CD14-positive monocyte (primary cell): ENCODE results near the gene ME3. TPM values are rescaled to one million over a fixed set of nuclear protein-coding genes. Genes with fewer than 3 reads are reported as not detected.

Source experiments
- DNase-seq, 3 donors: peaks; one replicate each; pipeline ENCODE4 v3.0.0-alpha.2; 2011 to 2022
- H2AFZ ChIP-seq: 2 replicates; pipeline ENCODE4 v1.6.0; 2012; ENCODE audit warnings: mild to moderate bottlenecking, low read depth, low read length, inconsistent platforms; ENCODE audit not compliant: insufficient read depth, poor library complexity, severe bottlenecking
- H3K27ac ChIP-seq, 2 donors: 1 replicate in 1 of 2; 2 replicates in 1 of 2; pipeline ENCODE4 v1.5.1; 2012 to 2013; ENCODE audit warnings: low read length in 2 of 2, control low read depth in 1 of 2, inconsistent platforms in 1 of 2, low read depth in 1 of 2, mild to moderate bottlenecking in 1 of 2
- H3K27me3 ChIP-seq, 2 donors: one replicate each; pipeline versions ENCODE4 v1.6.0 to v1.6.1; 2011 to 2013; ENCODE audit warnings: low read length in 2 of 2; ENCODE audit not compliant: control insufficient read depth in 2 of 2, insufficient read depth in 2 of 2
- H3K36me3 ChIP-seq, 2 donors: replicated peaks in 1 of 2; 1 replicate in 1 of 2; 2 replicates in 1 of 2; pipeline versions ENCODE4 v1.5.1 to v1.6.1; 2012 to 2013; ENCODE audit warnings: low read length in 2 of 2, control low read depth in 1 of 2, inconsistent platforms in 1 of 2, mild to moderate bottlenecking in 1 of 2; ENCODE audit not compliant: insufficient read depth in 2 of 2, control insufficient read depth in 1 of 2
- H3K4me1 ChIP-seq, 2 donors: 1 replicate in 1 of 2; 2 replicates in 1 of 2; pipeline versions ENCODE4 v1.5.1 to v1.6.1; 2012 to 2013; ENCODE audit warnings: low read length in 2 of 2, control low read depth in 1 of 2, inconsistent platforms in 1 of 2, mild to moderate bottlenecking in 1 of 2, moderate library complexity in 1 of 2; ENCODE audit not compliant: insufficient read depth in 2 of 2, control insufficient read depth in 1 of 2
- H3K4me2 ChIP-seq: replicated peaks from 2 replicates; pipeline ENCODE3; 2012; ENCODE audit warnings: low read length, moderate library complexity, mild to moderate bottlenecking; ENCODE audit not compliant: poor library complexity, severe bottlenecking; ENCODE audit errors: extremely low read depth
- H3K4me3 ChIP-seq, 3 experiments: fragments of 200-600 bp in 1 of 3; sonication (generic) in 1 of 3; replicated peaks in 1 of 3; 1 replicate in 2 of 3; 2 replicates in 1 of 3; pipeline ENCODE4 v1.5.1; 2011 to 2013; ENCODE audit warnings: low read length in 3 of 3, mild to moderate bottlenecking in 3 of 3, control low read depth in 2 of 3, low read depth in 2 of 3, inconsistent platforms in 1 of 3, moderate library complexity in 1 of 3
- H3K79me2 ChIP-seq: 2 replicates; pipeline ENCODE4 v1.6.0; 2012; ENCODE audit warnings: mild to moderate bottlenecking, control low read depth, inconsistent platforms, low read length, moderate library complexity; ENCODE audit not compliant: insufficient read depth
- H3K9ac ChIP-seq: 2 replicates; pipeline ENCODE4 v1.6.0; 2017; ENCODE audit warnings: low read length, mild to moderate bottlenecking; ENCODE audit not compliant: insufficient read depth, poor library complexity, severe bottlenecking
- H3K9me3 ChIP-seq, 2 donors: replicated peaks in 1 of 2; 1 replicate in 1 of 2; 2 replicates in 1 of 2; pipeline versions ENCODE4 v1.5.1 to v1.6.1; 2012 to 2013; ENCODE audit warnings: low read length in 2 of 2, control low read depth in 1 of 2; ENCODE audit not compliant: control insufficient read depth in 1 of 2, insufficient read depth in 1 of 2
- H4K20me1 ChIP-seq: 2 replicates; pipeline ENCODE4 v1.6.0; 2012; ENCODE audit warnings: mild to moderate bottlenecking, low read length, control low read depth, moderate library complexity; ENCODE audit not compliant: insufficient read depth
- H3K27ac Mint-ChIP-seq, 7 donors: one replicate each; pipeline ENCODE4 v1.8.0; 2020; ENCODE audit warnings: mild to moderate bottlenecking in 7 of 7, mixed read lengths in 7 of 7, moderate library complexity in 6 of 7, inconsistent platforms in 2 of 7
- H3K27me3 Mint-ChIP-seq, 3 donors: one replicate each; pipeline ENCODE4 v1.8.0; 2021 to 2022; ENCODE audit warnings: low read depth in 3 of 3, mild to moderate bottlenecking in 3 of 3, mixed read lengths in 3 of 3, moderate library complexity in 3 of 3, inconsistent platforms in 1 of 3
- H3K36me3 Mint-ChIP-seq, 2 donors: one replicate each; pipeline ENCODE4 v1.8.0; 2020; ENCODE audit warnings: mixed read lengths in 2 of 2, inconsistent platforms in 1 of 2, mild to moderate bottlenecking in 1 of 2
- H3K4me1 Mint-ChIP-seq: one replicate; pipeline ENCODE4 v1.8.0; 2020; ENCODE audit warnings: mild to moderate bottlenecking, mixed read lengths
- H3K4me3 Mint-ChIP-seq, 2 donors: one replicate each; pipeline ENCODE4 v1.8.0; 2020; ENCODE audit warnings: mild to moderate bottlenecking in 2 of 2, mixed read lengths in 2 of 2, moderate library complexity in 1 of 2
- H3K9me3 Mint-ChIP-seq, 7 donors: one replicate each; pipeline ENCODE4 v1.8.0; 2020 to 2022; ENCODE audit warnings: mixed read lengths in 7 of 7, mild to moderate bottlenecking in 6 of 7, moderate library complexity in 6 of 7, inconsistent platforms in 2 of 7
- CTCF ChIP-seq: fragments of 200-600 bp; IDR thresholded peaks from one replicate; pipeline ENCODE4 v1.8.0; 2022; ENCODE audit warnings: antibody characterized with exemption, mild to moderate bottlenecking
- WGBS: methylation state at CpG from one replicate; pipeline ENCODE4 v1.1.5; 2013; ENCODE audit warnings: missing lambda C conversion rate; ENCODE audit not compliant: insufficient coverage; 5-methylcytosine and 5-hydroxymethylcytosine counted together
- intact Hi-C, 2 donors: fragments of 100-400 bp; cut with micrococcal nuclease; formaldehyde crosslinking; loops; one replicate each; pipeline versions ENCODE4 v1.15.0 to v1.15.1; 2023
- polyA plus RNA-seq, 3 donors: library from polyadenylated mRNA; depleted of rRNA in 1 of 3; unstranded in 2 of 3; stranded (reverse) in 1 of 3; fragments of 300-500 nt in 2 of 3; fragments of >200 nt in 1 of 3; fragmentation: Illumina TruSeq in 2 of 3; gene quantifications; 1 replicate in 2 of 3; 2 replicates in 1 of 3; pipeline ENCODE4 v1.2.3, GENCODE V29; 2012 to 2021

ME3 gene
- polyA plus RNA-seq, 3 donors = 0.31 to 3.0 (median 0.42) TPM

DNA sequence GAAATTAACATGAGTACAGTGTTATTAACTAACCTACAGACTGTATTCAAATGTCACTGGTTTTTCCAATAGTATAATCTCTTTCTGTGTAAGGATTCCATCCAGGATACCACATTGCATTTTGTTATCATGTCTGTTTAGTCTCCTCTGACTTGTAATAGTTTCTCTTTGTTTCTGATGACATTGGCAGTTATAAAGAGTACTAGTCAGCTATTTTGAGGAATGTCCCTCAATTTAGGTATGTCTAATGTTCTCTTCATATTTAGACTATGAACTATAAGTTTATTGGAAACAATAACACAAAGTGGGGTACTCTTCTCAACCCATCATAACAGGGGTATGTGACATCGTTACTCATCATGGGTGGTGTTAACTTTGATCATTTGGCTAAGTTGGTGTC is 20.3 kb upstream of the ME3 start:
- no peak overlapping the region for H3K4me3 Mint-ChIP-seq

DNA sequence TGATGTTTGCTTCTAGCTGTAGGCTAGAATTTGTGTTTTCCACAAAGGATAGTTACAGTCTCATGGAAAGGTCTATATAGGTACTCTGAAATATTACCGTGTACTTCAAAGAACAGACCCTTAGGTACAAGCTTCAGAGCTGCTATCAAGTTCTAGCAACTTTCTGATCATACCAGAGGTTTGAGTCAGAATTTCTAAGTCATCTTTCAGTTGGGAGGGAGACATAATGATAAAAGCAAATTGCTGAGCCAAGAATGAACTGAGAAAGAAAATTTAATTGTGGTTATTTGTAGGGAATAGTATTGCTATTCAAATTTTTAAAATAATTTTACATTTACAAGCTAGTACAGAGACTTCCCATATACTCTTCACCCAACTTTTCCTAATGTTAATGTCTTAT is 19.9 kb upstream of the ME3 start:
- peaks cover 0 to 2% (median 0%) of the 10 kb centered on the region in 3 donors for H3K27me3 Mint-ChIP-seq

More for the DNA sequence above, 20.3 kb upstream of the ME3 start:
- peaks cover 6 to 16% of the 10 kb centered on the region in 2 donors for H3K4me1 ChIP-seq
- no peaks in the 10 kb centered on the region for H4K20me1 ChIP-seq
- TF ChIP-seq CTCF = no peak
- H3K27ac ChIP-seq = no peak overlapping the region
- Mint-ChIP-seq H3K9me3 (peaks cover 0 to 2% (median 0%) of the 10 kb centered on the region in 7 donors), H3K27me3 (peaks cover 0 to 2% (median 1%) of the 10 kb centered on the region in 3 donors), H3K27ac (no peak overlapping the region), H3K36me3 (no peaks in the 10 kb centered on the region), H3K4me1 (peaks cover 11% of the 10 kb centered on the region)
- no peak for DNase-seq
- H3K27me3 ChIP-seq = no peaks in the 10 kb centered on the region
- no peak overlapping the region for H3K9ac ChIP-seq
- no peak overlapping the region for H3K4me3 ChIP-seq
- no peaks in the 10 kb centered on the region for H3K9me3 ChIP-seq
- no peaks in the 10 kb centered on the region for H3K79me2 ChIP-seq
- WGBS = no CpG with 5 or more reads among the region's 1 CpG
- no peak overlapping the region for H2AFZ ChIP-seq
- no peaks in the 10 kb centered on the region for H3K36me3 ChIP-seq
- intact Hi-C loops = no loop called here
- no peak overlapping the region for H3K4me2 ChIP-seq

More for the DNA sequence above, 19.9 kb upstream of the ME3 start:
- H3K9ac ChIP-seq = no peak overlapping the region
- no peaks in the 10 kb centered on the region for H3K79me2 ChIP-seq
- DNase-seq = no peak
- peaks cover 0 to 2% (median 0%) of the 10 kb centered on the region in 7 donors for H3K9me3 Mint-ChIP-seq
- no peak overlapping the region for H3K27ac Mint-ChIP-seq
- H3K27me3 ChIP-seq = no peaks in the 10 kb centered on the region
- no peaks in the 10 kb centered on the region for H3K36me3 Mint-ChIP-seq
- no peak overlapping the region for H2AFZ ChIP-seq
- H3K4me2 ChIP-seq = no peak overlapping the region
- no peaks in the 10 kb centered on the region for H3K9me3 ChIP-seq
- no peak overlapping the region for H3K27ac ChIP-seq
- H4K20me1 ChIP-seq = no peaks in the 10 kb centered on the region
- no peak overlapping the region for H3K4me3 ChIP-seq
- no CpG with 5 or more reads among the region's 1 CpG for WGBS
- H3K36me3 ChIP-seq = no peaks in the 10 kb centered on the region
- intact Hi-C loops = no loop called here
- peaks cover 11% of the 10 kb centered on the region for H3K4me1 Mint-ChIP-seq
- TF ChIP-seq CTCF = no peak
- H3K4me3 Mint-ChIP-seq = no peak overlapping the region
- H3K4me1 ChIP-seq = peaks cover 6 to 16% of the 10 kb centered on the region in 2 donors
